GM18868 (cell line): Measurements from ENCODE around the gene MOB3C.
A peak's percentile ranks its signal among the peaks of the same experiment; 100 is the strongest.
"Not testable (repeated sequence)": the region's sequence is repeated elsewhere in the genome, so short reads cannot be mapped to it uniquely, and the experiment has no call there.

Source experiments
- ATAC-seq: cut with Tn5 transposase; IDR thresholded peaks from one replicate; pipeline ENCODE4 v1.9.1; 2021; ENCODE audit warnings: mild to moderate bottlenecking, moderate library complexity; ENCODE audit not compliant: unreplicated experiment

Gene MOB3C

GRCh38 chr1:46616277-46617107 is at the start of gene MOB3C:
Gene MOB3C, minus strand, starts transcription at chr1:46616811. Its CDS starts 3,490 bp downstream, at chr1:46613321.
- ATAC-seq: peak; percentile 69

- no peak for ATAC-seq
These were observed 49.4 kb upstream of the MOB3C start for GRCh38 chr1:46665983-46666382.

GRCh38 chr1:46662919-46663318 is 46.3 kb upstream of the MOB3C start:
- not testable (repeated sequence) for ATAC-seq

GRCh38 chr1:46660116-46660515 is 43.5 kb upstream of the MOB3C start:
- ATAC-seq: peak; percentile 84

- no peak for ATAC-seq
These were observed 42.8 kb upstream of the MOB3C start for GRCh38 chr1:46659307-46659870.

GRCh38 chr1:46657775-46658174 is 41.2 kb upstream of the MOB3C start:
- no peak for ATAC-seq

GRCh38 chr1:46656643-46657042 is 40.0 kb upstream of the MOB3C start:
- no peak for ATAC-seq

- ATAC-seq: no peak
These were observed 39.2 kb upstream of the MOB3C start for GRCh38 chr1:46655848-46656247.

- ATAC-seq: not testable (repeated sequence)
These were observed 38.1 kb upstream of the MOB3C start for GRCh38 chr1:46654698-46655097.

- ATAC-seq: no peak
These were observed 37.4 kb upstream of the MOB3C start for GRCh38 chr1:46654012-46654411.

GRCh38 chr1:46653405-46653958 is 36.9 kb upstream of the MOB3C start:
- ATAC-seq: no peak

- no peak for ATAC-seq
These were observed 35.9 kb upstream of the MOB3C start for GRCh38 chr1:46652321-46653100.

- not testable (repeated sequence) for ATAC-seq
These were observed 34.5 kb upstream of the MOB3C start for GRCh38 chr1:46651152-46651551.

GRCh38 chr1:46650491-46650890 is 33.9 kb upstream of the MOB3C start:
- ATAC-seq: no peak

- ATAC-seq: no peak
These were observed 33.2 kb upstream of the MOB3C start for GRCh38 chr1:46649764-46650163.

GRCh38 chr1:46647611-46648010 is 31.0 kb upstream of the MOB3C start:
- ATAC-seq: no peak

GRCh38 chr1:46646844-46647243 is 30.2 kb upstream of the MOB3C start:
- ATAC-seq: no peak

- no peak for ATAC-seq
These were observed 29.7 kb upstream of the MOB3C start for GRCh38 chr1:46646331-46646730.

GRCh38 chr1:46645815-46646214 is 29.2 kb upstream of the MOB3C start:
- ATAC-seq: no peak

- ATAC-seq: no peak
These were observed 26.8 kb upstream of the MOB3C start for GRCh38 chr1:46643368-46643775.

GRCh38 chr1:46642115-46642680 is 25.6 kb upstream of the MOB3C start:
- no peak for ATAC-seq
